GM18867 (cell line): Measurements from ENCODE around the gene INHA.

Experiments used
- ATAC-seq: cut with Tn5 transposase; IDR thresholded peaks from one replicate; pipeline ENCODE4 v1.9.1; 2021; ENCODE audit warnings: mild to moderate bottlenecking, moderate library complexity; ENCODE audit not compliant: unreplicated experiment

Gene INHA

DNA sequence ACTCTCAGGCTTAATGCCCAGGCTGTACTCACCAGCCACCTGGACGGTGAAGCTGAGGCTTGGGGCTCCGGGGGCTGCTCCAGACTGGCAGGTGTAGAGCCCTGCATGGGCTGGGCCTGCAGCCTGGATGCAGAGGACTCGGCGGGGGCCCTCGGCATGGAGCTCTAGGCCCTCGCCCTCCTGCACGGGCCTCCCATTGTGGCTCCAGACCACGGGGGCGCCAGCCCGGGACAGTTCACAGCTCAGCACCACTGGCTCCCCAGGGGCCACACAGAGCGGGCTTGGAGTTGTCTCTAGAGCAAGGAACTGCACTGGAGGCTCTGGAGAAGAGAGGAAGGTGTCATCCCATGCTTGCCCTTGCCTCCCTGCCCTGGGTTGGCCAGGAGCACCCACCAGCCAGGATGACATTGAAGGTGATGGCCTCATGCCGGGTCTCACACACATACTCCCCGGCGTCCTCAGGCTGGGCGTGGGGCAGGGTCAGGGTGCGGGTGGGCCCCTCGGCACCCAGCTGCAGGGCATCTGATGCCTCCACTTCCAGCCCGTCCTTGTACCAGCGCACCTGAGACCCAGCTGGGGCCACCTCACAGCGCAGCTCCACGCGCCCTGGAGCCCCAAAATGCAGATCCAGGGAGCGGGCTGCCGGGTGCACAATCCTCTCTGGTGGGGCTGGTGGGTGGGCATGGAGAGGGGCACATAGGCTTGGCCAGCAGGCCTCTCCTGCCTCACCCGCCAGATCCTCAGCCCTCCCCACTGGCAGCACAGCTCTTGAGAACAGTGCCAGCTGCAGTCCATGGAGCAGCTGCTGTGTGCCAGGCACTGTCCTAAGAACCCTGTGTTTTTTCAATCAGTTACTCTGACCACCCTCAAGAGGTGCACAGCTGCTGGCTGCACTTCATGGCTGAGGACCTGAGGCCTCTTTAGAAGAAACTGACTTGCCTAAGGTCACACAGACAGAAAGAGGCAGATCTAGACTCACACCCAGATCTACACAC, 14.0 kb upstream of the INHA start:
- ATAC-seq, result no peak

DNA sequence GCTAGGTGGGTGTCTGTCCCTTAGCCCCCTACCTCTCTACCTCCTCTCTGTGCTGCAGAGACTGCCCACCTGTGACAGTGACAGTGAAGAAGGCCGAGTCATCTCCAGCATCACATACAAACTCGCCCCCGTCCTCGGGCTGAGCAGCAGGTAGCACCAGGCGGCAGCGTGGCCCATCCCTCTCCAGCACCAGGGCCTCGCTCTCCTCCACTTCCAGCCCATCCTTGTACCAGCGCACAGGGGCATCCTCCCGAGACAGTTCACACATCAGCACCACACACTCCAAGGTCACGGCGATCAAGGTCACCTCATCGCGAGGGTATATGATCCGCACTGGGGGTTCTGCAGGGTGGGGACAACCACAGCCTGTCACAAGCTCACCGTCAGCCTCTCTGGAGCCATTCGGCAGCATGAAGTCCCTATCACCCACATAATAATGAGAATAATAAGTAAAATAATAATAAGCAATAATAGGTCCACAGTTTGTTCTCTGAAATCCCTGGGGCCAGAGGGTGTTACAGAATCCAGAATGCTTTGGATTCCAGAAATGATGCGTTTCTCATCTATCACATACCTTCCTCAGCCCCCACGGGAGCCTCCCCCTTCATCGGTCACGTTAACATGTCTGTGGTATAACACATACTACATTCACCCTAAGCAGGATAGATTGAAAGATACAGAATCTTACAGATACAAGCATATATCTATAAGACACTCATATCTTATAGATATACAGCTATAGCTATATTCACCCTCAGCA, 12.8 kb upstream of the INHA start:
- no peak for ATAC-seq

DNA sequence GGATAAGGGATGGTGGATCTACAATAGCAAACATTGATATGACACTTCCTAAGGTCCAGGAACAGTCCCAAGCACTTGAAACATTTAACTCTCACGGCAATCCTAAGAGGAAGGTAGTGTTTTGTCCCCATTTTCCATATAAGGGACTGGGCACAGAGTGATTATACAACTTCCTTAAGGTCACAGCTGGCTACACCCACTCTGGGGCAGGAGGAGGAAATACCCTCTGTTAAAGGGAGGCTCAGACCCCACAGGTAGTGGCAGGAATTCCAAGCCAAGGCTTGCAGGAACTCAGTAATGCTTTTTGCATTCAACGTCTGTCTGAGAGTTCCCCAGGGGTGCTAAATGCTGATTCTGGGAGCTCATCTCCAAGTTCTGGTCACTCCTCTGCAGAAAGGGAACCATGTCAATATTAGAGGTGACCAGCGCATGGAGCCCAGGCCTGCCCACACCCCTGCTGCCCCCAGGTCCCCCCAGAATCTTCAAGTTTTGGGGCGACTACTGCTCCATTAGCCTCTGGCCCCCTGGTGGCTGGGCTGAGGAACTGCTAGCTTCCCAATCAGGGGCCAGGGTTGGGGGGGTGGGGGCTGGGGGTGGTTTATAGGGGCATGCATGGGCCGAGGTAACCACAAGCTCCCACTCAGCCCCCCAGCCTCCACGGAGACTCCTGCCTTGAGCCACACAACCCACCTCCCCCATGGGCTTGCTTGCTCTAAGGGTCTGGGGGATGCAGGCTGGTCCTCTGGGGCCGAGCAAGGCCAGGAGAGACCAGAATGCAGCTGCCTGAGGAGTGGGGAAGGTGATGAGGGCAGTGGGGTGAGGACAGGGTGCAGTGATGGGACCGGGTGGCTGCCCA, 11.8 kb upstream of the INHA start:
- peak; percentile 52 for ATAC-seq

DNA sequence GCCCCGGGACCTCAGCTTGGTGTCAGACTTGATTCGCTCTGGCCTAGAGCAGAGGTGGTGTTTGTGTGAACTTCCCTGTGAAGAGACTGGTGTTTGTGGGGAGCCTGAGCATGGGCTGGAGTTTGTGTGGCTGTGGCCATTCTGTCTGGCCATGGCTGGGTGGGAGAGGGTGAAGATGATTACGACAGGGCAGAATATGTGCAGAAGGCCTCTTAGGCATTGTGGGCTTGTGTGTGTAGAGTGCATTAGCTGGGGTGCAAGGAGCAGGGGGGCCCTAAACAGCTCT, 11.3 kb upstream of the INHA start:
- ATAC-seq, result no peak

DNA sequence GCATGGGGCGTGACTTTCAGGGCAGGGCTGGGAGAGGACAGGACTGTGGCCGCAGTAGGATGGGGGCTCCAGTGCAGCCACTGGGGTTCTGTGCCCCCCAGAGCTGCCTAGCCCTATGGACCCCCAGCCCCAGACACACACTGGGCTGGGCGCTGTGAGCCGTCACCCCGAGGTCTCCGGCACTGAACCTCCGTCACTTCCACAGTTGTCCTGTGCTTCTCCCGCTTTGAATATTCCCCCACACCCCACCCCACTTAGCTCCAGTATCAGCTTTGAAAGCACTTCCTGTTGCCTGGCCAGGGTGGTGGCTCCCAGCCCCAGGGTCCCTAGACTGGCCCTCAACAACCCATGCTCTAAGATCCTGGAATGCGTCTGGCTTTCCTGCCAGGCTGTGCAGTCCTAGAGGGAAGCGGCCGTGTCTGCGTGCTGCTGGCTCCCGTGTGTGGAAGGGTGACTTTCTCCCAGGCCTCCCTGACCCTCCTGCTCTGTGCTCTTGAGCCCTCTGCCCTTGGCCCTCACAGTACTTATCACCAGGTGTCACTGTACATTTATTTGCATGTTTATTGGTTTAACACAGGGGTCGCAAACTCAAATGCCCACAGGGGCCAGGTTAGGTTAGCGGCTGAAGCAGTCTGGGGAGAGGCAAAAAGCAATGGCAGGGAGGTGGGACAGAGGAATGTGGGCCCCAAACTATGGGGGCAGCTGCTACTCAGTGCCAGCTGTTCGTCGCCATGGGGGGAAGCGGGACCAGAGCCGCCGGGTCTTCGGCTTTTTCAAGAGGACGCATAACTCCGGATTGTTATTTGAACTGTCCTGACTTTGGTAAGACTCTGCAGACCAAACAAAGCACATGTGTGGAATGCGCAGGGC, 10.7 kb upstream of the INHA start:
- ATAC-seq, result no peak

DNA sequence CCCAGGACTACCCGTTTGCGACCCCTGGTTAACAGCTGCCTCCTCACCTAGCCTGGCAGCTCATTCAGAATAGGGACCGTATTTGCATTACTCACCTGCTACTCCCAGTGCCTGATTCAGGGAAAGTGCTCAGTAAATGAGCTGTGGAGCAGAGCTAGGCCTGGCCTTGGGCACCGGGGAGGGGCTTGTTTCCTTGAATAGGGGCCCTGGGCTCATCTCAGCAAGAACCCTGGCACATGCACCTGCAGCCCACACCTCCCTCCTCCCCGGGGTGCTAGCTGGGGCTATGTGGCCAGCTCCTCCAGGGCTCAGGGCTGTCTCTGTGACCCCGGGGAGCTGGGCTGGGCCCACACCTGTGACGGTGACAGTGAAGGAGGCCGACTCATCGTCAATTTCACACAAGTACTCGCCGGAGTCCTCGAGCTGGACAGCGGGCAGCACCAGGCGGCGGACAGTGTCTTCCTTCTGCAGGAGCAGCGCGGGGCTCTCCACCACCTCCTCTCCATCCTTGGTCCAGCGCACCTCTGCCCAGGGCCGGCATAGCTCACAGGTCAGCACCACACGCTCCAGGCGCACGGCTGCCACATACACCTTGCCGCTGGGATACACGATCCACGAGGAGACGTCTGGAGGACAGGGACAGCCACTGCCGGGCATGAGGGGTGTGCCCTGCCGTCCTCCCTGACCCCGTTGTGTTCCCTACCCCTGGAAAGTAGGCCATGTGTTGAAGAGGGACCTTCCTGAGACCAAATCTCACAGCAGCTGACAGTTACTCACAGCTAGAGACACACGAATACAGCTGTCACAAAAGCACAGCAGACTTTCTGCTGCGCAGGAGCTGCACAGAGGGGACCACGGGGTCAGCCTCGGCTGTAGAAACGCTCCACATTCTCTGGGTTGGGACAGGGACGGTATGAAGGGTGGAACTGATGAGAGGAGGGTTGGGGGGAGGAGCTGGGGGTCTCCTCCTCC, 9.8 kb upstream of the INHA start:
- ATAC-seq, result no peak

DNA sequence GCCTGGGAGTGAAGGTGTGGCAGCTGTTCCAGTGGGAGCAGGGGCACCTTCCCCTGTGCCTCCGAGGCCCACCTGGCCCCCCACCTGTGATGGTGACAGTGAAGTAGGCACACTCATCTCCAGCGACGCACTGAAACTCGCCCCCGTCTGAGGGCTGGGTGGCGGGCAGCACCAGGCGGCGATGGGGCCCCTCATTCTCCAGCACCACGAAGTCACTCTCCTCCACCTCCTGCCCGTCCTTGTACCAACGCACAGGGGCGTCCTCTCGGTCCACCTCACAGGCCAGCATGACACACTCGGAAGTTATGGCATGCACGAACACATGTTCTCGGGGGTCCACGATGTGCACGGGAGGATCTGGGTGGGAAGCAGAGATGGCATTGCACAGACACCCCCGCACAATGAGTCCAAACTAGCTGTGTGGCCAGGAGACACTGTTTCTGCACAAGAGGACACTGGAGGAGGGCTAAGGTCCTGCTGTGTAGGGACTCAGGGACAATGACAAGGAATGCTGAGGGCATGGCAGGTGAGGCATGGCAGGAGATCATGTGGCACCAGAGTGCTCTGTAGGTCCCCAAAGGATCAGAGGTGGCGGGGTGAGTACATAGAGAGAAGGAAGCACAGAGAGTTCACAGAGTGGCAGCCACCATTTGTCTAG, 8.7 kb upstream of the INHA start:
- no peak for ATAC-seq

DNA sequence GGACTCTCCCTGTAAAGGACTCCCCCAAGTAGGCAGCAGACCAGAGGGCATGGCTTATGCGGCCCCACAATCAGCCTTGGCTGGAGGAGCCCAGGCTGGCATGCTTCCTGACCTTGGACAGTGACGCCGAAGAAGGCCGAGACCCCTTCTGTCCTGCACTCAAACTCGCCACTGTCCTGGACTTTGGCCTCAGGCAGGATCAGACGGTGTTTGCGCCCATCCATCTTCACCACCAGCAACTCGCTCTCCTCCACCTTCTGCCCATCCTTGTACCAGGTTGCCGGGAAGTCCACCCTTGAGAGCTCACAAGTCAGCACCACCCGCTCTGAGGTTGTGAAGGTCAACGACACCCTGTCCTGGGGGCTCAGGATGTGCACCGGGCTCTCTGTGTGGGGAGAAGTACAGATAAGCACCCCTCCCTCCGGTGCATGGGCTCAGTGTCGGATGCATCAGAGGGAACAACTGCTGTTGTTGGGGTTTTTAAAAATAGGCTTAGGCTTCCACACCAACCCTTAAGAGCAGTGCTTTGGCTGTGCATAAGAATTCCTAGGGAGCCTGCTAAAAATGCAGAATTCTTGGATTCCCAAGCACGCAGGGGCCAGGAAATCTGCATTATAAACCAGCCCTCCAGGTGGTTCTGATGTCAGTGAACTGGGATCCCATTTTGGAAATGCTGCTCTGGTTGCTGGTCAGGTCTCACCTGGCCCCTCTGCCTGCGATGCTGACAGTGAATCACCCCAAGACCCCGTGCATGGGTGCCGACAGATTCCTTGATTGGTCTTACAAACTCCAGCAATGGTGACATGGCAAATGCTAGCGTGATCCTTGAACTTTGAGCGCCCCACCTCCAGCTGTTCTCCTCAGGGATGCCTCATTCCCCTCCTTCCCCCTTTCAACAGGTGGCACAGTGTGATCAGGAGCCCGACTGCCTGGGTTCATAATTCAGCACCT, 6.7 kb upstream of the INHA start:
- ATAC-seq, result no peak

DNA sequence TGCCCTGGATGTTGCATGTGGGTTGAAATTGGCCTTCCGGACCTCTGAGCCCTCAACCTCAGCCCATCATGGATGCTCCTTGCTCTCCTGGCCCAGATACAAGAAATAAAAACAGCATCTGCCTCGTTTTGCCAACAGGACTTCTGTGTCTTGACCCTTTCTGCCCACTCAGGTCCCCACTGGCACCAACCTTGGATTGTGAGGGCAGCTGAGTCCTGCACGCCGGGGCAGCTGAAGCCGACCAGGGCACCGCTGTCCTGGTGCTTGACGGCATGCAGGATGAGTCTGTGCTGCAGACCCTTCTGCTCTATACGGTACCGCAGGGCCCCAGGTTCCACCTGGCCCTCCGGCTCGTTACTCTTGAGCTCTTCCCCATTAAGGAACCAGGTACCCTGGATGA, 5.5 kb upstream of the INHA start:
- ATAC-seq, result no peak

DNA sequence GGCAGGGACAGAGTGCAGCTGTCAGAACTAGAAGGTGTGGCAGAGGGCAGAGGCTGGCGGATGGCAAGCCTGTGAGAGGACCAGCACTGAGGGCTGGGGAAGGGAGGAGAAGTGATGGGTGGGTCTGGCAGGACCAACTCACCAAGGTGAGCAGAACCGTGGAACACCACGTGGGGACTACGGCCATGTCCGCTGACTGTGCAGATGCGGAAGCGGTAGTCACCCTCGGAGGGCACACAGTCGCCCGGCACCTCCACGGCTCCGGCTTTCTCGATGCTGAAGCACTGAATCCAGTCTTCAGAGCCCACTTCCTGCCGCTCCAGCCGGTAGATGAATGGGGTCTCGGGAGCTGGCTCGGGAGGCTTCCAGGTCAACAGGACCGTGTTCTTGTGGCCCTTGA, 5.0 kb upstream of the INHA start:
- no peak for ATAC-seq

DNA sequence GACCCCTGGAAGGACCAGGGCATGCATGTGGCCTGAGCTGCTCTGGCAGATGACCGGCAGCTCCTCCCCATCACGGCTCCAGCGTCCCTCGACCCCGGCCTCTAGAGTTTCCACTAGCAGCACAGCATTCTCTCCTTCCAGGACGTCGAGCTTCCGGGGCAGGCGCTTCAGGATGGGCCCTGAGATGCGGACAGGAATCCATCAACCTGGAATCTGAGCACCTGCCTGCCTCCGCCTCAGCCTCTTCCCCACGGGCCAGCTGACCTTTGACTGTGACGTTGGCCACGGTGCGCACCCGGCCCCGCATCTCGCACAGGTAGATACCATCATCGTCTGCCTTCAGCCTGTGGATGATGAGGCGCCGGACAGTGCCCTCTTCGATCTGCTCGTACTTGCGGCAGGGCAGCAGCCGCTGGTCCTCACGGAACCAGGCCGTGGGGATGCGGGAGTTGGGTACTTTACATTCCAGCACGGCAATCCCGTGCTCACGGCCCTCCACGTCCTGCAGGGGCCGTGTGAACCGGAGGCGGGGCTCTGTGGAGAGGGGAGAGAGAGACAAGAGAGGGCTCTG, 4.2 kb upstream of the INHA start:
- no peak for ATAC-seq

DNA sequence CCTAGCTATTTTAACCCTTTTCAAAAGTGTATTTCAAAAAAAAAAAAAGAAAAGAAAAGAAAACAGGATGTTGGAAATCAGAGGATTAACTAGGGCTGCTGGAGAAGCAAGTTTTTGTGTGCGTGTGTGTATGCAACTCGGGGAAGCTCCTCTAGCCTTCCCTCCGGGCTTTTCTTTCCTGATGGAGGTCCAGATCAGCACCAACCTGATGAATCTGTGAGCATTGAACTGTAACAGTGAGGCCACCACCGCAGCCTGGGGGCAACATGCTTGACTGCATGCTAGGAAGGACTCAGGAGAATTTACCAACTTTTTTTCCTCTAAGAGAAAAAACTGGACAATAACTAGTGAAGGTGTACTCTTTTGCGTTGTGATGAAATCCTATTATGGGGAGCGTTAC, 3.1 kb upstream of the INHA start:
- ATAC-seq, result no peak

DNA sequence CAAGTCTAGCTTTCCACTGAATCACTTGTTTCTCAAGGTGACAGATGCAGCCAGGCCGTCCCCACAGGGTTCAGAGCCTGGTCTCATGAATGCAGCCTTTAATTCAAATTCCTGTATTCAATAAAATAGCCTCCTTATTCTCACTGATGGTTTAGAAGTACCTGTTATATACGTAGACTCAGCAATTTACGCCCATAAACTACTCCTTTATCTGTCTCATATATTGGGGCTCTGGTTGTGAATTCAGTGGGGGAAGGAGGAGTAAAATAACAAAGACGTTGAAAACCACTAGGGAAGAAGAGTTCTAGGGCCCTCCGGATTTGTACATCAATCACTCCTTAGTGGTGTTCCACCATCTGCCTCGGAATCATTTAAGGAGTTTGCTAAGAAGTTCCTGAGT, 2.5 kb upstream of the INHA start:
- ATAC-seq, result no peak

DNA sequence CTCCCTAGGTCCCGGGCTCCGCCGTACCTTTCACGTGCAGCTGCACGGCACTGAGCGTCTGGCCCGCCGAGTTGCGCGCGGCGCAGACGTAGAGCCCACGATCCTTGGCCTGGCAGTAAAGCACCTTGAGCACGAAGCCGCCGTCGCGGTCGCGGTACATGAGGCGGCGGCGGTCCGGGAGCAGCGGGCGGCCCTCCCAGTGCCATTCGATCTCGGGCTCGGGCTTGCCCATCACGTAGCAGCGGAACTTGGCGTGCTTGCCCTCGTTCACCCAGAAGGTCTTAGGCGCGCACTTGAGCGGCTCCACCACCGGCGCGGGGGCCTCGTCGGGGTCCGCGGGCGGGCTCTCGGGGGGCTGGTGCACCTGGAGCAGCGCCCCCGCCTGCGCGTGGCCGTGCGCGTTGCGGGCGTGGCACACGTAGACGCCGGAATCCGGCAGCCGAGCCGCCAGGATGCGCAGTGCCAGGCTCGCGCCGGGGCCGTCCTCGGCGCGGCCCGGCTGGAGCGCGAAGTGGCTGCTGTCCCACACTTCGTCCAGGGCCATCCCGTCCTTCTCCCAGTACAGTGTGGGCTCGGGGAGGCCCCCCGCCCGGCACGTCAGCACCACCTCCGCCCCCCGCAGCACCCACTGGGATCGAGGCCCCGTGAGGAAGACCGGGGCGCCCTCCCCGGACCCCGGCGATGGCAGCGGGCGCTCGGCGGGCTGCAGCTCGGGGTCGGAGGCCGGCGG, 1.8 kb upstream of the INHA start:
- ATAC-seq, result no peak

DNA sequence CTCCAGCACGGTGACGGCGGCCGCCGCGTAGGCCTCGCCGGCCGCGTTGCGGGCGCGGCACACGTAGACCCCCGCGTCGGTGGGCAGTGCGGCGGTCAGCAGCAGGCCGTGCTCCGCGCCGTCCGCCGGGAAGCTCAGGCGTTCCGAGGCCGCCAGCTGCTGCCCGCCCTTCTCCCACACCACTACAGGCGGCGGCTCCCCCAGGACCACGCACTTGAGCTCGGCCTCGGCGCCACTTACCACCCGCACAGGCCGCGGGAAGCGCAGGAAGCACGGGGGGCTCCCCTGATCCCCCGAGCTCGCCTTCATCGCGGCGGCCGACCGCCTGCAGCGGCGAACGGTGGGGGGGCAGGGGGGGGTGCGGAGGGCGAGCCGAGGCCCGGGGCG, 1.2 kb upstream of the INHA start:
- ATAC-seq, result no peak

DNA sequence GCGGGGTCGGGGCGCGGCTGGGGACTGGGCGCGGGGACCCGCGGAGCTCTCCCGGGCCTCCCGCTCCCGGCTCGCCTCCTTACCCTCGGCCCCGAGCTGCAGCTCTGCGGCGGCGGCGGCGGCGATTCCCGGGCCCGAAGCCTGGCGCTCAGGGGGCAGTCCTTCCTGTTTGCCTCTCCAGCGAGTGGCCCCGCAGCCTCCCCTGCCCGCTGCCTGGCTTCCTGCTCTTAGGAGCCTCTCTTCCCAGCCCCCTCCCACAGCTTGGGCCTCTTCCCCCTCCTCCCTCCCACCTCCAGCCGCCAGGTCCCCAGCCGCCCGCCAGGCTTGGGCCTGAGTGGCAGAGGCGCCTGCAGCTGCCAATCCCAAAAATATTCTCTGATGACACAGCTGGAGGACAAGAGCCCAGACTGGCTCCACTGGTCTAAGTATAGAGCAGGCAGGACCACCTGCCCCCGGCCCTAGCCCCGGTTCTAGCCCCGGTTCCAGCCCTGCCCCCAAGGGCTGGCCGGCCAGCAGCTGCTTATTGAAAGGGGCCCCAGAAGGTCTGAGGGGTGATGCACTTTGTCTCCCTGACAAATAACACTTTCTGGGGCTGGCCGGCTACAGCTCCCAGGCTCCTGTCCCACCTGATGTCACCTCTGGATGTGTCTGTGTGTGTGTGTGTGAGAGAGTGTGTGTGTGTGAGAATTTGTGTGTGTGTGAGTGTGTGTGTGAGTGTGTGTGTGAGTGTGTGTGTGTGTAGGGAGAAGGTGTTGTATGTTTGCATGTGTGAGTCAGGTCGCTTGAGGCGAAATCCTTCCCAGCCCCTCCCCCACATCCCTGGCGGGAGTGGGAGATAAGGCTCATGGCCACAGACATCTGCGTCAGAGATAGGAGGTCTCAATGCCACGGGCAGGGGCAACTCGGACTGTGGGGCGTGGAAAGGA, 536 bp upstream of the INHA start, which contains the start of gene OBSL1:
Gene OBSL1, minus strand, starts transcription at position 229 of the 926 bp plus-strand sequence. CDS start 307 bp downstream, outside the sequence.
- ATAC-seq, result no peak
